Activated naive CD8-positive, alpha-beta T cell treated with anti-CD3 and anti-CD28 coated beads, Interleukin-2, amount 50 U/mL, for 24 hours (primary cell): ENCODE results near the gene SHISA6.

Experiments
- ATAC-seq: fragments of 150-1000 bp; cut with Tn5 transposase; one replicate; pipeline ENCODE4 v1.10.0; 2021
- DNase-seq: peaks from one replicate; pipeline ENCODE4 v3.0.0; 2021
- H3K27ac Mint-ChIP-seq: one replicate; pipeline ENCODE4 v1.8.0; 2021; ENCODE audit warnings: mild to moderate bottlenecking, mixed read lengths
- H3K27me3 Mint-ChIP-seq: one replicate; pipeline ENCODE4 v1.8.0; 2021; ENCODE audit warnings: mixed read lengths
- H3K36me3 Mint-ChIP-seq: one replicate; pipeline ENCODE4 v1.8.0; 2021; ENCODE audit warnings: low read depth, mixed read lengths
- H3K4me1 Mint-ChIP-seq: one replicate; pipeline ENCODE4 v1.8.0; 2021; ENCODE audit warnings: mixed read lengths
- H3K4me3 Mint-ChIP-seq: one replicate; pipeline ENCODE4 v1.8.0; 2021; ENCODE audit warnings: mild to moderate bottlenecking, moderate library complexity, mixed read lengths
- H3K9me3 Mint-ChIP-seq: one replicate; pipeline ENCODE4 v1.8.0; 2021; ENCODE audit warnings: mixed read lengths

SHISA6 gene

GRCh38 chr17:11553135-11553534, 312.1 kb downstream of the SHISA6 start:
- Mint-ChIP-seq H3K9me3 (peaks cover 16% of the 10 kb centered on the region), H3K4me3 (no peak overlapping the region), H3K4me1 (no peaks in the 10 kb centered on the region), H3K27ac (no peak overlapping the region), H3K36me3 (no peaks in the 10 kb centered on the region), H3K27me3 (peaks cover 3% of the 10 kb centered on the region)
- DNase-seq (no peak), ATAC-seq (no peak)

- ATAC-seq = no peak
- Mint-ChIP-seq H3K27me3 (peaks cover 3% of the 10 kb centered on the region), H3K27ac (no peak overlapping the region), H3K9me3 (peaks cover 16% of the 10 kb centered on the region), H3K4me1 (no peaks in the 10 kb centered on the region), H3K4me3 (no peak overlapping the region), H3K36me3 (no peaks in the 10 kb centered on the region)
- DNase-seq = no peak
Observed at GRCh38 chr17:11554042-11554441, 313.0 kb downstream of the SHISA6 start.

GRCh38 chr17:11554542-11554941, 313.5 kb downstream of the SHISA6 start:
- H3K27me3 Mint-ChIP-seq = peaks cover 3% of the 10 kb centered on the region
- no peaks in the 10 kb centered on the region for H3K36me3 Mint-ChIP-seq
- H3K9me3 Mint-ChIP-seq = peaks cover 16% of the 10 kb centered on the region
- no peaks in the 10 kb centered on the region for H3K4me1 Mint-ChIP-seq
- ATAC-seq (no peak), DNase-seq (no peak)
- no peak overlapping the region for H3K27ac Mint-ChIP-seq
- H3K4me3 Mint-ChIP-seq = no peak overlapping the region

GRCh38 chr17:11555530-11555929, 314.5 kb downstream of the SHISA6 start:
- Mint-ChIP-seq H3K4me3 (no peak overlapping the region), H3K27ac (no peak overlapping the region), H3K9me3 (peaks cover 12% of the 10 kb centered on the region), H3K4me1 (no peaks in the 10 kb centered on the region), H3K36me3 (no peaks in the 10 kb centered on the region), H3K27me3 (peaks cover 3% of the 10 kb centered on the region)
- ATAC-seq (no peak), DNase-seq (no peak)

- Mint-ChIP-seq H3K4me1 (no peaks in the 10 kb centered on the region), H3K27ac (no peak overlapping the region), H3K36me3 (no peaks in the 10 kb centered on the region), H3K9me3 (peaks cover 6% of the 10 kb centered on the region), H3K4me3 (no peak overlapping the region), H3K27me3 (peaks cover 3% of the 10 kb centered on the region)
- no peak for DNase-seq
- ATAC-seq = no peak
Observed at GRCh38 chr17:11557727-11558452, 316.9 kb downstream of the SHISA6 start.

- H3K9me3 Mint-ChIP-seq = peaks cover 4% of the 10 kb centered on the region
- H3K36me3 Mint-ChIP-seq = no peaks in the 10 kb centered on the region
- DNase-seq (no peak), ATAC-seq (no peak)
- H3K27ac Mint-ChIP-seq = no peak overlapping the region
- H3K27me3 Mint-ChIP-seq = peaks cover 3% of the 10 kb centered on the region
- H3K4me3 Mint-ChIP-seq = no peak overlapping the region
- H3K4me1 Mint-ChIP-seq = no peaks in the 10 kb centered on the region
Observed at GRCh38 chr17:11558681-11559234, 317.7 kb downstream of the SHISA6 start.

GRCh38 chr17:11559601-11560000, 318.6 kb downstream of the SHISA6 start:
- no peak for DNase-seq
- peaks cover 3% of the 10 kb centered on the region for H3K27me3 Mint-ChIP-seq
- no peaks in the 10 kb centered on the region for H3K4me1 Mint-ChIP-seq
- ATAC-seq = no peak
- peaks cover 4% of the 10 kb centered on the region for H3K9me3 Mint-ChIP-seq
- no peak overlapping the region for H3K4me3 Mint-ChIP-seq
- H3K27ac Mint-ChIP-seq = no peak overlapping the region
- H3K36me3 Mint-ChIP-seq = no peaks in the 10 kb centered on the region

GRCh38 chr17:11561281-11561680, 320.3 kb downstream of the SHISA6 start:
- DNase-seq (no peak), ATAC-seq (no peak)
- Mint-ChIP-seq H3K27ac (no peak overlapping the region), H3K36me3 (no peaks in the 10 kb centered on the region), H3K9me3 (peaks cover 4% of the 10 kb centered on the region), H3K4me3 (no peak overlapping the region), H3K4me1 (no peaks in the 10 kb centered on the region), H3K27me3 (no peaks in the 10 kb centered on the region)

GRCh38 chr17:11561702-11562101, 320.7 kb downstream of the SHISA6 start:
- Mint-ChIP-seq H3K36me3 (no peaks in the 10 kb centered on the region), H3K27me3 (no peaks in the 10 kb centered on the region), H3K9me3 (peaks cover 4% of the 10 kb centered on the region), H3K4me3 (no peak overlapping the region), H3K27ac (no peak overlapping the region), H3K4me1 (no peaks in the 10 kb centered on the region)
- DNase-seq (no peak), ATAC-seq (no peak)

GRCh38 chr17:11564589-11565380, 323.8 kb downstream of the SHISA6 start:
- no peaks in the 10 kb centered on the region for H3K36me3 Mint-ChIP-seq
- DNase-seq = no peak
- peaks cover 4% of the 10 kb centered on the region for H3K9me3 Mint-ChIP-seq
- H3K27ac Mint-ChIP-seq = no peak overlapping the region
- no peak for ATAC-seq
- no peaks in the 10 kb centered on the region for H3K4me1 Mint-ChIP-seq
- H3K4me3 Mint-ChIP-seq = no peak overlapping the region
- no peaks in the 10 kb centered on the region for H3K27me3 Mint-ChIP-seq

- no peak for ATAC-seq
- H3K4me3 Mint-ChIP-seq = no peak overlapping the region
- no peaks in the 10 kb centered on the region for H3K27me3 Mint-ChIP-seq
- no peaks in the 10 kb centered on the region for H3K36me3 Mint-ChIP-seq
- no peak for DNase-seq
- H3K9me3 Mint-ChIP-seq = peaks cover 4% of the 10 kb centered on the region
- no peaks in the 10 kb centered on the region for H3K4me1 Mint-ChIP-seq
- H3K27ac Mint-ChIP-seq = no peak overlapping the region
Observed at GRCh38 chr17:11565591-11565990, 324.6 kb downstream of the SHISA6 start.

- Mint-ChIP-seq H3K9me3 (peaks cover 15% of the 10 kb centered on the region), H3K27me3 (no peaks in the 10 kb centered on the region), H3K36me3 (no peaks in the 10 kb centered on the region), H3K4me1 (no peaks in the 10 kb centered on the region), H3K27ac (no peak overlapping the region), H3K4me3 (no peak overlapping the region)
- ATAC-seq (no peak), DNase-seq (no peak)
Observed at GRCh38 chr17:11578998-11579397, 338.0 kb downstream of the SHISA6 start.

GRCh38 chr17:11580677-11581076, 339.7 kb downstream of the SHISA6 start:
- DNase-seq = no peak
- no peak overlapping the region for H3K4me3 Mint-ChIP-seq
- no peak for ATAC-seq
- H3K27me3 Mint-ChIP-seq = no peaks in the 10 kb centered on the region
- no peaks in the 10 kb centered on the region for H3K36me3 Mint-ChIP-seq
- peaks cover 15% of the 10 kb centered on the region for H3K9me3 Mint-ChIP-seq
- no peaks in the 10 kb centered on the region for H3K4me1 Mint-ChIP-seq
- no peak overlapping the region for H3K27ac Mint-ChIP-seq

- H3K4me1 Mint-ChIP-seq = no peaks in the 10 kb centered on the region
- no peak for DNase-seq
- ATAC-seq = no peak
- H3K4me3 Mint-ChIP-seq = no peak overlapping the region
- H3K27me3 Mint-ChIP-seq = no peaks in the 10 kb centered on the region
- H3K36me3 Mint-ChIP-seq = no peaks in the 10 kb centered on the region
- H3K27ac Mint-ChIP-seq = no peak overlapping the region
- H3K9me3 Mint-ChIP-seq = peaks cover 15% of the 10 kb centered on the region
Observed at GRCh38 chr17:11582217-11582616, 341.2 kb downstream of the SHISA6 start.
